NCI-H1417 treated with DMSO at 0.1 percent for 48 hours (cell line): Measurements from ENCODE around the gene PMP22.

Experiments used
- DNase-seq: peaks from one replicate; lab custom pipeline; 2025; lab: John Stamatoyannopoulos, UW

PMP22 gene

GRCh38 chr17:15274017-15274416 is 8.9 kb upstream of the PMP22 start:
- DNase-seq = no peak

GRCh38 chr17:15273141-15273793 is 8.1 kb upstream of the PMP22 start:
- DNase-seq = no peak

GRCh38 chr17:15271741-15272140 is 6.6 kb upstream of the PMP22 start:
- DNase-seq = no peak

GRCh38 chr17:15270628-15271381 is 5.7 kb upstream of the PMP22 start:
- DNase-seq = no peak

- no peak for DNase-seq
These were observed 4.6 kb upstream of the PMP22 start for GRCh38 chr17:15269780-15270089.

GRCh38 chr17:15269087-15269779 is 4.1 kb upstream of the PMP22 start:
- no peak for DNase-seq

GRCh38 chr17:15268461-15268860 is 3.3 kb upstream of the PMP22 start:
- DNase-seq = no peak

GRCh38 chr17:15267996-15268395 is 2.9 kb upstream of the PMP22 start:
- DNase-seq = no peak

- no peak for DNase-seq
These were observed 1.4 kb upstream of the PMP22 start for GRCh38 chr17:15266325-15267125.

- DNase-seq = no peak
These were observed 584 bp downstream of the PMP22 start for GRCh38 chr17:15264542-15264941.

GRCh38 chr17:15263680-15264079 is 1.4 kb downstream of the PMP22 start:
- DNase-seq = no peak

GRCh38 chr17:15263206-15263579 is 1.9 kb downstream of the PMP22 start:
- no peak for DNase-seq

GRCh38 chr17:15262291-15263205 is 2.6 kb downstream of the PMP22 start:
- no peak for DNase-seq

- no peak for DNase-seq
These were observed 3.3 kb downstream of the PMP22 start for GRCh38 chr17:15261802-15262290.

- DNase-seq = no peak
These were observed 3.8 kb downstream of the PMP22 start for GRCh38 chr17:15261258-15261801.

GRCh38 chr17:15260376-15261257 is 4.5 kb downstream of the PMP22 start:
- DNase-seq = no peak

GRCh38 chr17:15257796-15258512 is 7.2 kb downstream of the PMP22 start:
- no peak for DNase-seq

- no peak for DNase-seq
These were observed 7.8 kb downstream of the PMP22 start for GRCh38 chr17:15257258-15257788.

GRCh38 chr17:15256689-15257088 is 8.4 kb downstream of the PMP22 start:
- DNase-seq = no peak
